NCI-H1105 treated with DMSO at 0.1 percent for 48 hours (cell line): ENCODE measurements around the gene TSPAN3.

Experiments
- DNase-seq: peaks from one replicate; lab custom pipeline; 2025; lab: John Stamatoyannopoulos, UW

Gene TSPAN3

DNA sequence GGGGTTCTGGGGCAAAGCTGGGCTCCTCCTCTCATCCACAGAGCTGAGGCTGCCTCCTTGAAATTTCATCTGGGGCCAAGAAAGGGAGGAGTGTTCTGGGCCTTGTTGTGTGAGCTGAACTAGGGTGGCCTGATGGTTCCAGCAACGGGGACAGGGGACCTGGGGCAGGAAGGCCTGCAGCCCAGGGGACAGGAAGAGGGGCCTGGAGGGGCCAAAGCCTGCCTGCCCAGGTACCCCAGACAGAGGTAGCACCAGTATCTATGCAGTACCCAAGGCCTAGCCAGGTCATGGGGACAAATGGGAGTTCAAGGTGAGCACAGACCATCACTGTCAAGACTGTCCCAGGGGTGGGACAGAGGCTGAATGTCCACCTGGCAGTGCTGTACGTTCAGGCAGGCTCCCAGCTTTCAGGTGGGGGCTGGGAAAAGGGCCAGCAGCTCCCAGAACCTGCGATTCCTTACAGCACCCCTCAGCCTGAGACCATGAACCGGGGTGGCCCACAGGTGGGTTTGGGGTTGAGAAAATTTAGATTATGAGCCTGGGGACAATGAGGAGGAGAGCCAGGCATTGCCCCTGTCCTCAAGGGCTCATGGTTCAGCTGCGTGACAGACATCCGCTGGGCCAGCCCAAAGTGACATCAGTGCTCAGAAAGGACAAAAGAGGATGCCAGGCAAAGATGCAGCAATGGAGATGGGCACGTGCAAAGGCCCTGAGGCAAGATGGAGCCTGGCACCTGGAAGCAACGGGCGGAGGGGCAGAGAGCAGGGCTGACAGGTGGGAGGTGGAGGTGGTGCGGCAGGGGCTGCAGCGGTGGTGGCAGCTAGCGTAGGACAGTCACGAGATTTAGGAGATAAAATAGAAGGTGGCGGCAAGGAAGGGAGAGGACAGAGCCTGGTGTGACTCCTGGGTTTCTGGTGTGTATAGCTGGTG is 48.0 kb downstream of the TSPAN3 start:
- no peak for DNase-seq

DNA sequence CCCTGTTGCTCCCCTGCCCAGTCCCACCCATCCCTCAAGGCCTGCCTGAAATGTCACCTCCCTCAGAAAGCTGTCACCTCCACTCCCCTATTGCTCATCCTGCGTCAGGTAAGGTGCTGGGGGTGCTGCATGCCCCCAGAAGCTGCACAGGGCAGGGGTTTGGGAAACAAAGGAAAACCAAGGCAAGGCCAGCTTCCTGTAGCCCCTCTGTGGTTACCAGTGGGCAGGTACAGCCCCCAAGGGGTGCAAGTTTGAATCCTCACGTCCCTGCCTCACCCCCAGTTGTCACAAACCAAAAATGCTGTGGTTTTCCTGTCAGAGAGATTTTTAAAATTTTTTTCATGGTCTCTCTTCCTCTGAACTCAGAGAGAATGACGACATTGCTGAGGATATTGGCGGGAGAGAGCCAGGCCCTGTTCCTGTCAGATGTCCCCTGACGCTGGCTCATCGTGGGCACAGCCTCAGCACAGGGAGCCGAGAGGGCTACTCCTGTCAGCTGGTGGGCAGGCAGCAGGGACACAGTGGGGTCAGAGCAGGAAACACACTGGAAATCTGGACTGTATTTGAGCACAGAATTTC is 49.0 kb downstream of the TSPAN3 start:
- no peak for DNase-seq

DNA sequence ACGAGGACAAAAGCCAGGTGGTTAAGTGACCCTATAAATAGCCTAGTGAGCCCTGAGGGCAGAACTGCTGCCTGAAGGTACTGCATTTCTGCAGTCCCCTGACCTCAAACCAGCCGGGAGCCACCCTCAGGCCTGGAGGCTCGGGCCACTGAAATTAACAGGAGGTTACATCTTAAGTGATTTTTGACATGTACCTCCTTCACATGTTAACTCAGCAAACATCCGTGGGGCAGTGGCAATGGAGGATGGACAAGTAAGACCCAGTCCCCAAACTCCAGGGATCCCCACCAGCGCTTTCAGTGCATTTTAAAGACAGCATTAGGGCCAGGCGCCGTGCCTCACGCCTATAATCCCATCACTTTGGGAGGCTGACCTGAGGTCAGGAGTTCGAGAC is 49.8 kb downstream of the TSPAN3 start:
- DNase-seq = no peak

DNA sequence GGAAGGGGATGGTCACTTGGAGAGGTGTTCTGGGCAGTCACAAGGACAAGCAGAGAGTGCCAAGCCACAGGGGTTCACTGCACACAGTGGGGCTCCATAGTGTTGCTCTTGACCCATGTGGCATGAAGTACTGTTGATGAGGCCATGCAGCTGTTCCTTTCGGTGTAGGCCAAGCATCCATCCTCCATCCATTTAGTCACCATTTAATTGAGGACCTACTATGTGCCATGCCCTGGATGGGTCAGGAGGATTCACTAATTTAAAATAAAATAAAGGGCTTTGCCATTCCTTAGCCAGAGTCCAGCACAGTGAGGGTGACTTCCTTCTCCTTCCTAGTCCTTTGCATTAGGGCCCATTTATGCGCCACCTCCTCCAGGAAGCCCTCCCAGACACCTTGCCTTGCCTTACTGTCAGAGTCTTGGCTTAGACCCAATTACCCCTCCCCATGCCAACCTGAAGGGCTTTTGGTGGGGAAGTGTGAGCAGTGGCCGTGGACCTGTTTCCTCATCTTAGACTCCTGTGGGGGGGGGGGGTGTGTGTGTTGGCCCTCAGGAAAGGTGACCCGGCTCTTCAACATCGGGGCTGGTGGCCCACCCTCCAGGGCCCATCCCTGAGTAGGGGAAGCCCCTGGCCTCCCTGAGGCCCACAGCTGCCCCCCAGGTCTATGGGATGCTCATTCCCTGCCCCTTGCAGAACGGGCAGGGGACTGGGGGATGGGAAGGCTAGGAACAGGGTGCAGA is 50.4 kb downstream of the TSPAN3 start:
- no peak for DNase-seq

GRCh38 chr15:77019521-77020331 is 51.2 kb downstream of the TSPAN3 start:
- DNase-seq = no peak

DNA sequence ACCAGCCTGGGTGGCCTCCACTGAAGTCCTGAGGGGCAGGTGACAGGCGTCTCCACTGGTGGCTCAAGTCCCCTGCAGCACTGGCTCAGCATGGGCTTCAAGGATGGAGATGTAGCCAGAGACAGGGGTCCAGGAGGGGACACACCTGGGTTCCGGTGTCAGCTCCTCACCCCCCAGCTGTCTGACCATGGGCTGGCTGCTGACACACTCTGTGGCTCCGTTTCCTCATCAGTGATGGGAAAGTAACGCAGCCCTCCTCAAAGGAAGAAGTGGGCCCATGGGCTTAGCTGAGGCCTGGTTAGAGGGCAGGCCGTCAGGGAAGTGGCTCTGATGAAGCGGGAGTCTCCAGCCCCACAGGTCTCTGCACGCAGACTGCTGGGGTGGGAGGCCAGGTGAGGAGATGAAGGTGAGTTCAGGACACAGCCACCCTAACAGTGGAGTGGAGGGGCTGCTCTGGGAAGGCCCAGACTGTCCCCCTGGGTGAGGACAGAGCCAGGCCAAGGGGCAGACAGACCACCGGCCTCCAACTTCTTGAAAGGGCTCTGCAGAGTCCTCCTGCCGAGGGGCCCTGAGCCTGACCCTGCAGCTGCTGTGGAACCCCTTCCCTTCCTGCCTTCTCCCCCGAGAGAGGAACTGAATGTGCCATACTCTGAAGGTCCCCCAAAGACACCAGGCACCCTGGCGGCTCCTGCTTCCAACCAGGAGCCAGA is 52.0 kb downstream of the TSPAN3 start:
- DNase-seq = no peak

DNA sequence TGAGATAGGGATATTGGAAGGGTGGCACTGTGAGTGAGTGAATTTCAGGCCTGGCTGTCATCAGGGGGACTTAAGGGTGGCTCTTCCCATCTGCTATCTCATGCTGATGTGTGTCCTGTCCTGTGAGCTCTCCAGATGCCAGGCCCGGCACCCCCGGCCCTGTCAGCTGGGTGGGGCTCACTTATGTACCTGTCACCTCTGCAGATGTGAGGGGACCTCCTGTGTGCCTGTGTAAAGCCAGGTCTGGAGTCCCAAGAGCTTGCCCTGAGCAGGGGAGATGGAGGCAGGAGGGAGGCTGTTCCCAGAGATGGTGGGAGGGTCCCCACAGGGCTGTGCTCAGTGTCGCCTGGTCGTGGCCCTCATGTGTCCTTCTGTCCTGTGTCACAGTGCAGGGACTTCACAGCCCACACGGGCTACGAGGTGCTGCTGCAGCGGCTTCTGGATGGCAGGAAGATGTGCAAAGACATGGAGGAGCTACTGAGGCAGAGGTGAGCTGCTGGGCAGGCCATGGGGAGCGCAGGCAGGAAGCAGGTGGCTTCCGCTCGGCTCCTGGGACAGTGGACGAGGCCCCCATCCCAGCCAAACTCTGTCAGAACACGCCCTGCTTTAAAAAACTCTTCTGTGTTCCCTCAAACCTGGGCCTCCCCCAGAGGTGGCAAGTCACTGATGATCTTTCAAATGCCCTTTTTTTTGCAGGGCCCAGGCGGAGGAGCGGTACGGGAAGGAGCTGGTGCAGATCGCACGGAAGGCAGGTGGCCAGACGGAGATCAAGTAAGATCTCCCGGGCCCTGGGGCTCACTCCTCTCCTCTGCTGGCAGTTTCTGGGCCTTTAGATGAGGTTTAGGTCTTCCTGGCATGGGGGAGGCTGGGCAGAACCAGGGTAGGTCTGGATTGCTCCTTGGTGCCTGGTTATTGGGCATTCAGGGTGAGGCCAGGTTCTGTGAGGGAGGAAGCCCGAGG is 52.9 kb downstream of the TSPAN3 start:
- DNase-seq = no peak

DNA sequence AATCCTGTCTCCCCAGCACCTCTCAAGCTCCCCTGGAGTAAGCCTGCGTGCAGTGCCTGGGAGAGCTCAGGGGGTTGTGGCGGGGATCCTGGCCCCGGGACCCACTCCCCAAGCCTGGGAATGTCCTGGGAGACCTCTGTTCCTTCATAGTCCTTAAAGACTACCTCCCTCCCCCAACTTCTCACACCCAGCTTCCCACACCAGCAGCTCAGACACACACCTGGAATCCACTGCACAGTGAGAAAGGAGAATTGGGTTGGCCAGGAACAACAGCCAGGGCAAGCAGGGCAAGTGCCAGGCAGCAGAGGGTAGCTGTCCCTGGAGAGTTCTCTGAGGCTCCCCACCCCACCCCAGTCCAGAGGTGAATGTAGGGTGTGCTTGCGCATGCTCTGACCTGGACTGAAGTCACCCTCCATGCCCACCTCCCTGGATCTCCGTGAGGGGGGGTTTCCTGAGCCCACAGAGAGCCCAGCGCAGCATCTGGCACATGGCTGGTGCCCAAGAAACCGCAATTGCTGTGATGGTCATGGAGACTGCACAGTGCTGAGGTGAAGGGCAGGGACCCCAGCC is 53.7 kb downstream of the TSPAN3 start:
- DNase-seq = no peak

DNA sequence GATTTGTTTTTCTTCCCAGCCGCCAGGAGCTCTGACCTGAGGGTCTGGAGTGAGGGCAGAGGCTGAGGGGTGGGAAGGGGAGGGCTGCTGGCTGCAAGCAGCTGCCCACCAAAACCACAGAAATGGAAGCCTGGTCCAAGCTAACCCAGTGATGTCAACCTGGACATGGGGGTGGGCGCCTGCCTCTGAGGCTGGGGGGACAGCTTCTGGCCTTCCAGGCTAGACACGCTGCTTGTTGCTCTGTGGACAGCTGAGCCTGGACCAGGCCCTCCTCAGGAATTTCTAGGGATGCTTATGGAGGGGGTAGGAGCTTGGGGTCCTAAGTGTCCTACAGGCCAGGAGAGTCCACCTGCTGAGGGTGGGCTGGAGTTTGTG is 54.6 kb downstream of the TSPAN3 start:
- DNase-seq = no peak

GRCh38 chr15:77015646-77016320 is 55.1 kb downstream of the TSPAN3 start:
- no peak for DNase-seq

DNA sequence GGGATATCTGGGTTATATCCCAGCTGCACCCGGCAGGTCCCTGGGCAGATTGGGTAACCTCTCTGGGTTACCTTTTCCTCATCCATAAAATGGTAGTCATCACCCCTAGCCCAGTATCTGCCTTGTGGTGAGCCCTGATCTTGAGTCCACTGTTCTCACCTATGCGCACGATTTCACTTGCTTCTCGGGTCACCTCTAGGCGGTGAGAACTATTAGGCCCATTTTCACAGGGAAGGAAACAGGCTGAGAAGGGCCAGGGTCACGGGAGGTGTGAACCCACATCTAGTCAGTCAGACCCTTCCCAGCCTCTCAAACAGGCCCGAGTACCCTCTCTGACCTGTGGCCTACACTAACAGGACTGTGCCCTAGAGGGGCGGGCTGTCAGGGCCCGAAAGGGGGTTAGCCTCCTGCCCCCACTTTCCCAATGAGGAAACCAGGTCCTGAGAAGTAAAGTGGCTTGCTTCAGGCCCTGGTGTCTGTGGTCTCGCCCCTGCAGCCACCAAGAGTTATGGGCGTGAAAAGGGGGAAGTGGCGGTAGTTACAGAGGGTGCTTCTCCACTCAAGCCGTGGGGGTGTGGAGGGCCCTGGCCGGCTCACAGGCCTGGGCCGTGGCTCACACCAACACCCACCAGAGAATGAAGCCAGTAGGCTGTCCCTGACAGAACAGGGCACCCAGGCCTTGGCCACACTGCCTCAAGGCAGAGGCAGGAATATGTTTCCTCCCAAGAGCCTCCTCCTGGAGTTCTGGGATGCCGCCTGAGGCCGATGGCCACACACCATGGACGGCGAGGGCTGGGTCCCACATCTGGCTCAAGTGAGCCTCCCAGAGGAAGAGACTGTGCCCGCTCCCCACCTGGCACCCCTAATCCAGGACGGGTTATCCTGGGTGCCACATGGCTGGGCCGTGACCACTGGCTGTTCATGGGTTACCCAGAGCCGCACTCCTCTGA is 56.5 kb downstream of the TSPAN3 start:
- DNase-seq = no peak

DNA sequence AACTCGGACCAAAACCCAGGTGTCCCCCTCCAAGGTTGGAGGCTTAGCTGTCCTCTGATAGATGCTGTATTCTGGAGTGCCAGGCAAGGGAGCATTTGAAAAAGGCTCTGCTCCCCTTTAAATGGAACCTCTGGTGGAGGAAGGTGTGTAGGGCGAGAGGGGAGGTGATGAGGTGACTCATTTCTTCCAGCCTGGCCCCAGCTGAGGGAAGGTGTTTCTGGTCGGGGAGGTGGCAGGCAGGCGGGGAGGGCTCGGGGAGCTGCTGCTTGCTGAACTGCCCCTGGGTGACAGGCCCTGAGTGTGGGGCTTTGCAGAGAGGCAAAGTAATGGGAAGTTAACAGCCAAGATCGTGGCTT is 57.2 kb downstream of the TSPAN3 start:
- no peak for DNase-seq

GRCh38 chr15:77012868-77013267 is 58.0 kb downstream of the TSPAN3 start:
- DNase-seq = no peak

GRCh38 chr15:77012117-77012712 is 58.7 kb downstream of the TSPAN3 start:
- DNase-seq = no peak

GRCh38 chr15:77010857-77011256 is 60.1 kb downstream of the TSPAN3 start:
- no peak for DNase-seq

DNA sequence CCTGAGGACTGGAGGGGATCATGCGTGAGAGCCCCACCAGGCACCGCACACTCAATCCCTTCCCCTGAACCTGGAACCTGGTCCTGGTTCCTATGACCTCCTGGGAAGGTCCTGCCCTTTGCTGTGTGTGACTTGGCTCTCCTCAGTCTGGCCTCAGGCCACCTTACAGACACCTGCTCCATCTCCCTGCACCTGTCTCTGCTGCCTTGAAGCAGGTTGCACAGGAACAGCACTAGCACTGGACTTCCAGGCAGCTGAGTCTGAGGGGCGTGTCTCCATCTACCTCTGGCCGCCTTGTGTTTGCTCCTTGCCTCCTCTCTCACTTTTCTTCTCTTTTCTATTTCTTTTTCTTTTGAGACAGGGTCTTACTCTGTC is 60.6 kb downstream of the TSPAN3 start:
- no peak for DNase-seq

DNA sequence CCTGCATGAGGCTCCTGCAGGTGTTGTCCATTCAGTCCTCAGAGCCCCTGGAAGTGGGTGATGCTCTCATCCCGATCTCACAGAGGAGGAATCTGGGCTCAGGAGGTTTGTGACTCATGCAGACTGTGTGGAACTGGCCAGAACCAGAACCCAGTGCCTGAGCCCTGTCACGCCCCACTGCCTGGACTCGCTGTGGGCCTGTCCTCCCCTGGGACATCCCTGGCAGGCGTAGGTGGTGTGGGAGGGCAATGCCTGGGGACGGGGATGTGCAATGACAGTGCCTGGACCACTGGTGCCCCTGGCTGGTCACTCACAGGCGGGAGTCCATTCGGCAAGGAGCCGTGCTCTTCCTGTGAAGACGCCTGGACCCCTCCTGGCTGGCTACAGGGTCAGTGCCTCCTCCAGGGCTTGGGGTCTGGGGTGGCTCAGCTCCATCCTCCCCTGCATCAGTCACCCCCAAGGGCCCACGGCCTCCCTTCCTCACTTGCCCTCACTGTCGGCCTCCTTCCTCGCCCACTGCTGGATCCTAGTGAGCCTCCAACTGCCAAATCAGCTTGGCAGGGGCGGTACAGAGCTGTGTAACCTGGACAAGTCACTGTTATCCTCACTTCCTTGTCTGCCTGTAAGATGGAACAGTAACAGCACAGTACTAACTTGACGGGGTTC is 61.1 kb downstream of the TSPAN3 start:
- DNase-seq = no peak
